ENCODE measurements around the gene RRBP1.

Gene RRBP1

DNA sequence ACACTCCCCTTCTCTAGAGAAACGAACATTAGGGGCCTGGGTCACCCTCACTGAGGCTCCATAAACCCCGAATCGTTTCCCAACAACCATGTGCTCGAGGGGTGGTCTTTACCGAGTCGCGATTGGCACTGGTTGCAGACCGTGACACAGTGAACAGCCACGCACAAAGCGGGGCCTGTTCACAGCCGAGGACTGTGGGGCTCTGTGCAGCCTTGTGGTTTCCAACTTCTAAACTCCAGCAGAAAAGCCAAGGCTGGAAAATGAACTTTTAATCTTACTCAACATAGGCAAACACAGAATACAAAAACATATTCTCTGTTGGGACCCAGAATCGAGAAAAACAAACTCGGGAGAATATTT is 19.0 kb downstream of the RRBP1 start:
- DNase-seq (ENCODE audit: low read depth in 1 of 2, low spot score in 1 of 2): no peak
- Histone ChIP-seq H3K27ac (replicated peaks) (no peak overlapping the region), H3K4me3 (replicated peaks; ENCODE audit: insufficient read depth, low read length) (no peak overlapping the region), H3K27me3 (ENCODE audit: insufficient read depth, poor library complexity, severe bottlenecking) (no peaks in the 10 kb centered on the region)
- TF ChIP-seq, protein P1, sequence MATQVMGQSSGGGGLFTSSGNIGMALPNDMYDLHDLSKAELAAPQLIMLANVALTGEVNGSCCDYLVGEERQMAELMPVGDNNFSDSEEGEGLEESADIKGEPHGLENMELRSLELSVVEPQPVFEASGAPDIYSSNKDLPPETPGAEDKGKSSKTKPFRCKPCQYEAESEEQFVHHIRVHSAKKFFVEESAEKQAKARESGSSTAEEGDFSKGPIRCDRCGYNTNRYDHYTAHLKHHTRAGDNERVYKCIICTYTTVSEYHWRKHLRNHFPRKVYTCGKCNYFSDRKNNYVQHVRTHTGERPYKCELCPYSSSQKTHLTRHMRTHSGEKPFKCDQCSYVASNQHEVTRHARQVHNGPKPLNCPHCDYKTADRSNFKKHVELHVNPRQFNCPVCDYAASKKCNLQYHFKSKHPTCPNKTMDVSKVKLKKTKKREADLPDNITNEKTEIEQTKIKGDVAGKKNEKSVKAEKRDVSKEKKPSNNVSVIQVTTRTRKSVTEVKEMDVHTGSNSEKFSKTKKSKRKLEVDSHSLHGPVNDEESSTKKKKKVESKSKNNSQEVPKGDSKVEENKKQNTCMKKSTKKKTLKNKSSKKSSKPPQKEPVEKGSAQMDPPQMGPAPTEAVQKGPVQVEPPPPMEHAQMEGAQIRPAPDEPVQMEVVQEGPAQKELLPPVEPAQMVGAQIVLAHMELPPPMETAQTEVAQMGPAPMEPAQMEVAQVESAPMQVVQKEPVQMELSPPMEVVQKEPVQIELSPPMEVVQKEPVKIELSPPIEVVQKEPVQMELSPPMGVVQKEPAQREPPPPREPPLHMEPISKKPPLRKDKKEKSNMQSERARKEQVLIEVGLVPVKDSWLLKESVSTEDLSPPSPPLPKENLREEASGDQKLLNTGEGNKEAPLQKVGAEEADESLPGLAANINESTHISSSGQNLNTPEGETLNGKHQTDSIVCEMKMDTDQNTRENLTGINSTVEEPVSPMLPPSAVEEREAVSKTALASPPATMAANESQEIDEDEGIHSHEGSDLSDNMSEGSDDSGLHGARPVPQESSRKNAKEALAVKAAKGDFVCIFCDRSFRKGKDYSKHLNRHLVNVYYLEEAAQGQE (IDR thresholded peaks at IDR 0.05; ENCODE audit: insufficient replicate concordance, low read depth): no peak
- no peak for TF ChIP-seq SPI1 (IDR thresholded peaks at IDR 0.05; ENCODE audit: borderline replicate concordance, low read depth)
- no peak for TF ChIP-seq POLR2AphosphoS5 (IDR thresholded peaks at IDR 0.05; ENCODE audit: low read depth)
- TF ChIP-seq GABPA (IDR thresholded peaks at IDR 0.05; ENCODE audit: low read depth): no peak

DNA sequence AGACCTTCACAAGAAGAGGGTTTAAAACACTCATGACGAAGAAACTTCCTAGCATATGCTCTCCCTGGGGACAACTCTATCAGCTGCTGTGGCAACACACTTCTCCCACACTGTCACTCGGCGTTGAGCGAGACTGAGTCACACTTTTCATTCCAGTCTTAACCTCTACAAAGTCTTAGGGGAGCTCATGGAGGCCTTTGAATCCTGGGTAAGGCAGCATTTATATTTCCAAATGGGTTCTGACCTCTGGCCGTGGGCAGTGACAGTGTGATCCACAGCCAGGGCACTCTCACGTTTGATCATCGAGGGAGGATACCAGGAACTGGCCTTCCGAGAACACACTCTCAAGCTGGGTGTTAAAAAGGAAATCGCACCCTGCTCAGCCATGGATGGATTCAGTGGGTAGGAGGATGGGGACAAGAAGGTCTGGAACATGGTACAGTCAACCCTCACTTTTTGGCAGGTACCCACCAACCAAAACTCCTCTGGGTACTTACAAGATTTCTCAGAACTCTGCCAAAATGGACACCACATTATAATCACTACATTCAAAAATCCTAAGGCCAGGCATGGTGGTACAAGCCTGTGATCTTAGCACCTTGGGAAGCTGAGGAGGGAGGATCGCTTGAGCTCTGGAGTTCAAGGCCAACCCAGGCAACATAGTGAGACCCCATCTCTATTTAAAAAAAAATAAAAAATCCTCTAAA is 19.6 kb downstream of the RRBP1 start:
- TF ChIP-seq, protein P2, sequence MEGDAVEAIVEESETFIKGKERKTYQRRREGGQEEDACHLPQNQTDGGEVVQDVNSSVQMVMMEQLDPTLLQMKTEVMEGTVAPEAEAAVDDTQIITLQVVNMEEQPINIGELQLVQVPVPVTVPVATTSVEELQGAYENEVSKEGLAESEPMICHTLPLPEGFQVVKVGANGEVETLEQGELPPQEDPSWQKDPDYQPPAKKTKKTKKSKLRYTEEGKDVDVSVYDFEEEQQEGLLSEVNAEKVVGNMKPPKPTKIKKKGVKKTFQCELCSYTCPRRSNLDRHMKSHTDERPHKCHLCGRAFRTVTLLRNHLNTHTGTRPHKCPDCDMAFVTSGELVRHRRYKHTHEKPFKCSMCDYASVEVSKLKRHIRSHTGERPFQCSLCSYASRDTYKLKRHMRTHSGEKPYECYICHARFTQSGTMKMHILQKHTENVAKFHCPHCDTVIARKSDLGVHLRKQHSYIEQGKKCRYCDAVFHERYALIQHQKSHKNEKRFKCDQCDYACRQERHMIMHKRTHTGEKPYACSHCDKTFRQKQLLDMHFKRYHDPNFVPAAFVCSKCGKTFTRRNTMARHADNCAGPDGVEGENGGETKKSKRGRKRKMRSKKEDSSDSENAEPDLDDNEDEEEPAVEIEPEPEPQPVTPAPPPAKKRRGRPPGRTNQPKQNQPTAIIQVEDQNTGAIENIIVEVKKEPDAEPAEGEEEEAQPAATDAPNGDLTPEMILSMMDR (IDR thresholded peaks at IDR 0.05; ENCODE audit: insufficient read depth, low read length): no peak
- no peak for TF ChIP-seq SPI1 (IDR thresholded peaks at IDR 0.05; ENCODE audit: borderline replicate concordance, low read depth)
- TF ChIP-seq, protein P1 (IDR thresholded peaks at IDR 0.05; ENCODE audit: insufficient replicate concordance, low read depth): no peak
- TF ChIP-seq POLR2AphosphoS5 (IDR thresholded peaks at IDR 0.05; ENCODE audit: low read depth): no peak
- no peak for TF ChIP-seq GABPA (IDR thresholded peaks at IDR 0.05; ENCODE audit: low read depth)
- no peak overlapping the region for H3K4me3 ChIP-seq (replicated peaks; ENCODE audit: insufficient read depth, low read length)
- no peaks in the 10 kb centered on the region for H3K27me3 ChIP-seq (ENCODE audit: insufficient read depth, poor library complexity, severe bottlenecking)
- no peak for DNase-seq (ENCODE audit: low read depth in 1 of 2, low spot score in 1 of 2)
- no peak overlapping the region for H3K27ac ChIP-seq (replicated peaks)

DNA sequence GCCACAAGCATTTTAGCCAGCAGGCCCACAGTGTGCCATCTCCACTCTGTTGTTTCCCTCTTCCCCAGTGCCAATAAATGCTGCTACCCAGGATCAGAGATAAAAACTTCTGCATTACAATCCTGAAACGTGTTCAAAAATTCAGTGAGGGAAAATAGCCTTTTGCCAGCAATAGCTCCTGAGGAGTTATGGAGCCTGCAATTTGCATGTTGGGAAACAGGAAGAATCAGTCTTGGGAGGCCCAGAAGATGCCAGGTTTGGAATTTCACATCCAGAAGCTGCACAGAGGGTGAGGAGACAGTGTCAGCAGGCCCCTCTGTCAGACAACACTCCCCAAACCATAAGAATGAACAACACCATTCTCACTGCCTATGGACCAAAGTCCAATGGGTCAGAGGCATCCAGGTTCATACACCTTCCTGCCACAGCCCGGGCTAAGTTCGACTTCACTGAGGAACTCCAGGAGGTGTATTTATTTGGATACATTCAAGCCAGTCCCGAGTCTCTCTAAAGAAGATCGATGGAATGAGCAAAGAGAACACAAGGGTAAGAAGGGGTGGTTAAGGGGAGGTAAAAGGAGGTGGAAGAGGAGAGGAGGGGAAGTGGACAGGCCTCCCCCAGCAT is 20.8 kb downstream of the RRBP1 start:
- no peak for DNase-seq (ENCODE audit: low read depth in 1 of 2, low spot score in 1 of 2)
- TF ChIP-seq SPI1 (IDR thresholded peaks at IDR 0.05; ENCODE audit: borderline replicate concordance, low read depth): no peak
- TF ChIP-seq, protein P1 (IDR thresholded peaks at IDR 0.05; ENCODE audit: insufficient replicate concordance, low read depth): no peak
- TF ChIP-seq GABPA (IDR thresholded peaks at IDR 0.05; ENCODE audit: low read depth): no peak
- TF ChIP-seq, protein P2 (IDR thresholded peaks at IDR 0.05; ENCODE audit: insufficient read depth, low read length): no peak
- no peak for TF ChIP-seq POLR2AphosphoS5 (IDR thresholded peaks at IDR 0.05; ENCODE audit: low read depth)
- no peak overlapping the region for H3K27ac ChIP-seq (replicated peaks)
- no peaks in the 10 kb centered on the region for H3K27me3 ChIP-seq (ENCODE audit: insufficient read depth, poor library complexity, severe bottlenecking)
- H3K4me3 ChIP-seq (replicated peaks; ENCODE audit: insufficient read depth, low read length): no peak overlapping the region

Measured in HL-60 (cell line).